GM19193 (cell line): ENCODE data around the gene EID3.

ENCODE experiments used
- POLR2A ChIP-seq: IDR thresholded peaks from 4 replicates; pipeline ENCODE4 v1.6.1; 2011; ENCODE audit not compliant: insufficient read depth, insufficient read length; ENCODE audit errors: extremely low read depth

EID3 gene

DNA sequence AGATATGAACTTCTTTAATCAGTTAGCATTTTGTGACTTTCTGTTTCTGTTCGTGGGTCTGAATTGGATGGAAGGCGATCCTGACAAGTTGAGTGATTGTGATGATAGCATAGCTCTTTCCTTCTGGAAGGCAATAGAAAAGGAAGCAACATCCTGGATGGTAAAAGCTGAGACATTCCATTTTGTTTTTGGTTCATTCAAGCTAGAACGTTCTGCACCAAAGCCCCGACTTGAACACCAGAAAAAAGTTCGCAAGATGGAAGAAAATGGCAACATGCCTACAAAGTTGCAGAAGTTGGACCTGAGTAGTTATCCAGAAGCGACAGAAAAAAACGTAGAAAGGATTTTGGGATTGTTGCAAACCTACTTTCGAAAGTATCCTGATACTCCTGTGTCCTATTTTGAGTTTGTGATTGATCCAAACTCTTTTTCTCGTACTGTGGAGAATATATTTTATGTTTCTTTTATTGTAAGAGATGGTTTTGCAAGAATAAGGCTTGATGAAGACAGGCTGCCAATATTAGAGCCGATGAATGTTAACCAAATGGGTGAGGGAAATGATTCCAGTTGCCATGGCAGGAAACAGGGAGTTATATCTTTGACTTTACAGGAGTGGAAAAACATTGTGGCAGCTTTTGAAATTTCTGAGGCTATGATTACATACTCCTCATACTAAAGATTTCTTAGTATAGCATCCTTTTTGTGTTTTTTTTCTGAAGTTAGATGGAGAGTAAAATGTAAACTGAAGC, 896 bp downstream of the EID3 start:
- TF ChIP-seq POLR2A: no peak

DNA sequence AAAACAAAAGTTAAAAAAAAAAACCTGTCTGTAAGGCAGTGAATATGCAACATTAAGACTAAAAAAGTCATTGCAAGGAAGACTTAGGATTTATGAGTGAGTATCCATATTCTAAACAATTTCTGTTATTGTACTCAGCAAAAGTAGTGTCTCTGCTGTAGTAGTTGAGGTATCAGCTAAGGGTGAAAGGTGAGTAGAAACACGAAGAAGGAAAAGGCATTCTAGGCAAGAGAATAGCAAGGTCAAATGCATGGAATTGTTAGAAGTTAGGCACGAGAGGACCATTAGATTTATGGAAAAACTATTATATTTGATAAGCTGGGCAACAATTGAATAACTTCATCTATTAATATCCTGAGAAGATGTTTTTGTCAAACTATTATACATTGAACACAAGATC, 1.8 kb downstream of the EID3 start:
- no peak for TF ChIP-seq POLR2A

DNA sequence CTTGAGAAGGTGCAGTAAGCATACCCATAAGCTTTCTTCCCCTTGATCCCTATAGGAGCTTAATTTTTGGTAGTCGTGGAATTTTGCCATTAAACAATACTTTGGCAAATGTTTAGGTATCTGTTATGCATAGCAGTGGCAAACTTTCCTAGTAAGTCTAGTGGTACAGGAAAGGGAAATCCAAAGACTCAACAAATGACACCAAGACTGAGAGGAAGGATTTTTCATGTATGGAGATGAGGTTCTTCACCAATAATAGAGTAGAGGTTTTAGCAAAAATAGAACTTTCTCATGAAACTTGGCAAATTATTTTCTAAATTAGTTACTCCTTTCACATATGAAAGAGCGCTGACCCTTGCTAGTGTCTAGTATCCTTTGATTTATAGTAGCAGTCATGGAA, 2.8 kb downstream of the EID3 start:
- TF ChIP-seq POLR2A: no peak

DNA sequence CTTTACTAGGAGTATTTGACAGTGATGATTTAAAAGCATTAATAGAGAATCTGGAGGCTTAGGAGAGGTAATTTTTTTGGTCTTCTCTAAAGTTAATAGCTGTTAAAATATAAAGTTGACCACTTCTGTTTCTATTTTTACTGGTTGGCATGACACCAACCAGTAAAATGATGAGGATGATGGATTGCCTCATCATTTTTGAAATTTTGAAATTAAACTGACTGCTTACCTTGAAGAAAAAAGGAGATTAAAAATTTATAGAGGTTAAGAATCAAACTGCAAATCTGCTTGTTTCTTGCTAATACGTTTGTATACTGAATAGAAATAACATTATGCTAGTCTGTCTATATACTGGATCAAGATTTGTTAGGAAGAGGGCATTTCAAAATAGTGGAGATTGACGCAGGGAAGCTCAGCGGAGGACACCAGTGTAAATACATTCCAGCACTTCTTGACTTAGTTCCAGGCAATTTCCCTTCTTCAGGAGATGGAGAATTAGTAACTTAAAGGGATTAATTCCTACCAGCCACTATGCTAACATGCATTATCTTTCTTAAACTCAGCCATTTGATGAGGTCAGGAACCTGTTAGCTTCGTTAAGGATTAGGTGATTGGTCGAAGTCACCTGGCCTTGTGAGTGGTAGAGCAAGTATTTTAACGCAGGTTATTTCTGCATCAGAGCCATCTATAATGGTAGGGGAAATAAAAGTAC, 3.6 kb downstream of the EID3 start:
- no peak for TF ChIP-seq POLR2A

DNA sequence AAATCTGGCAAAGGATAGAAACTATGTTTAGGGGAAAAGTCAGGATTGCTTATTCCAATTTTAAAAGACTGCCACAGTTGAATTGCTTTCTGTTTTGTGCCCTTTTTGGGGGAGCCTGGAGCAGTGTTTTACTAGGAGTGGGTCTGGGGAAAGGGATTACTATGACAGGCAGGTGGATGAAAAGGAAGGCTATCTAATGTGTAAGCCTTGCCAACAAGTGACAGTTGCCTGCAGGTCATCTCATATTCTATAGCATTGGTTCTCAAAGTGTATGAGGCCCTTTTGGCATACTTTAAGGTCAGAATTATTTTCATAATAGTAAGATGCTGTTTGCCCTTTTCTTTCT, 4.1 kb downstream of the EID3 start:
- no peak for TF ChIP-seq POLR2A

DNA sequence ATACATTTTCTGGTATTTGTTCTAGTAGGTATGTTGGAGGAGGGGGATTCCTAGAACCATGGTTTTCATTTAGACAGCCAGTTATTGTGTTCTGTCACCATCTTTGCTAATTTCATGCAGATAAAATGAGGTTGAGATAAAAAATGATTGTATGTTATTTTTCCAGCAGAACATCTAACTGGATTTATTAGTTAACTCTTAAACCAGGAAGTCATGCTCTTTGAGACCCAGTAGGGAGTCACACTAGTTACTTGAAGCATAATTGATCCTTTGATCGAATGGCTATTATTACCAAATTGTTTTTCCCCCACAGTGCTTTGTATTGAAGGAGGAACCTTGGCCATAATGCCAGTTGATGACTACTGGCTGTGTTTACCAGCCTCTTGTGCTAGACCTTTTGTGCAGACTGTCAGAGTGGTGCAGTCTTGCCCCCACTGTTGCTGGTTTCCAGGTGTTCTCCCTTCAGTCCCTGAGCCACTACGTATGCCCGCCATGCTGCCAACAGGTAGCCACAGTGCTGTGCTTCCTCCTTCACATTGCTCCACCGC, 6.0 kb downstream of the EID3 start:
- no peak for TF ChIP-seq POLR2A

DNA sequence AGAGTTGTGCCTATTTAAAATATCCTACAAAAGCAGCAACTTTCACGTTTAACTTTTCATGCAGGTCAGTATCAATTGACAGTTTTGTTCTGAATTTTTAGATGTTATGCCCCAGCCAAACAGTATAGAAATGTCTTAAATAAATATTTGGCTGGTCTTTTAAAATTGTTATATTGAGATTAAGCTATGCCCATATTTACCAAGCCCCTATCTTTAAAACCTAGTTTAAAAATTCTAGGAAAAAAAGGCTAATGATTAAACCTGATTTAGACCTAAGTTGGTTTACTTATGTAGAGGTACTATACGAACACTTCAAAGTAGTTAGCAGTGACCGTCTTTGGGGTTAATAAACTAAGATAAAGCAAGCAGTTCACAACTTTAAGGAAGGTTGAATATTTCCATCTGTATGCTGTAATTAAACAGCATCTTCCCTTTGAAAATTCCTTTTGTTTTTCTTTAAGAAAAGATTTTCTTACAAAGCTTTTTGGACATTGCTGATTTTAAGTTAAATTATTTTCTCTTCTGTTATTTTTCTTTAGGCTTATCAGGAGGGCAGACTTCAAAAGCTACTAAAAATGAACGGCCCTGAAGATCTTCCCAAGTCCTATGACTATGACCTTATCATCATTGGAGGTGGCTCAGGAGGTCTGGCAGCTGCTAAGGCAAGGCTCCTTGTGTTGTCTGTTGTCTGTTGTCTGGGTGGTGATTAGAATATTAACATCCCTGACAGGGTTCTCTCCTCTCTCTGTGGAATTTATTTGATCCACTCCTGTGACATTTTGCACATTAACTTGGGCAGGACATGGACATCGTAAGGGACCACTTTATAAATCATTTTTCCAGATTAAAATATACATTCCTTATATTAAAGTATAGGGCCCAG, 7.5 kb downstream of the EID3 start:
- no peak for TF ChIP-seq POLR2A

DNA sequence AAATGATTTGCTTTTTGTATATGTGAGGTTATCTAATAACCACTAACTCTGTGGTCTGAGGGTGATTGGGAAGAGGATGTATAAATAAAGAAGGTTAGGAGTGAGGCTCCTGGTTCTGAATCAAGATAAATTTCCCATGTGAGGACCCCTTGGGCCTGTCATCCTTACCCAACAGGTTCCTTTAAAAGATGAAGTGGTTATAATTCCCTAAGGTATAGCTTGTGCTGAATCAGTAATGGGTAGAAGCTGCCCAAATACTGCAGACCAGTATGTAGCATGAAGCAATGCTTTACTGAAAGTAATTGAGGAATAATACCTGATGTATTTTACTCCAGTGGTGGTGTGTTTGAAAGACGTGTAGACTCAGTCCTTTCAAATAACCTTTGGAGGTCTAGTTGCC, 8.7 kb downstream of the EID3 start:
- no peak for TF ChIP-seq POLR2A

DNA sequence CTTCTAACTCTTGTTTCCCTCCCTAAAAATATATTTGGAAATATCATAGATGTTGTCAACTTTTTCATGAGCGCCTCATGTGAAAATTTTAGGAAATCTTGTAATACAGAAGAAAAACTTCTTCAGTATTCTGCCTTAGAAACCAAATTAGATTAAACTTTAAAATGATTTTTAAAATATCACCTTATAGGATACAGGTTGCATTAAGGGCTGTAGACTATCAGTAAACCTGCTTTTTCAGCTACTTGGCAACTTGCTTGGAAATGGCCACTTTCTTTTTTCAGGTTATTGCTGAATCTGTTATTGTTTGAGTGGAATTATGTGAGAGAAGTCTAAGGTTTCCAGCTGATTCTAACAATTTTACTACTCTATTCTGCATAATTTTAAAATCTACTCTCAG, 9.1 kb downstream of the EID3 start:
- TF ChIP-seq POLR2A: no peak

DNA sequence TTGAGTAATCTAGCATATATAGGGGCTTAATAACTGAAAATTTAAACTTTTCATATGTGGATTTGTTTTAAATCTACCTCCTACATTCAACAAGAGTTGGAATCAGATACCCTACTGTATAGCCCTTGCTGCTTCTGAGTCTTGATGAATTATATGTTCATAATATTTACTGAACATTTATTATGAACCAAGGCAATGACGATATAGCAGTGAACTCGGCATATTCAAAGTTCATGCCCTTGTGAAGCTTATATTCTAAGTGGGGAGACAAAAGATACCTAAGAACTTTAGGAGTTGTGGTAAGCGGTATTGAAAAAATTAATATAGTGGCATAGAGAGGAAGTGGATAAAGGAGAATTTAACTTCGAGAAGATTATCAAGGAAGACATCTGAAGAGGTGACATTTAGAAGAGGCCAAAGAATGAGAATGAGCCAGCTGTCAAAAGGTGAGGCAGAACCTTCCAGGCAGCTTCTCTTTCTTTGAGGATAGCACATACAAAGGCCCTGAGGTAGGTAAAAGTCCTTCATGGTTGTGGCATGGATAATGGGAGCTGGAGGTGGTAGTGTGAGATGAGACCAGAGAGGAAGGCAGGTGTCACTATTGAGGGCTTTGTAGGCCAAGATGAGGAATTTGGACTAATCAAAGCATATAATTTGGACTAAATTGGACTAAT, 10.2 kb downstream of the EID3 start:
- TF ChIP-seq POLR2A: no peak

DNA sequence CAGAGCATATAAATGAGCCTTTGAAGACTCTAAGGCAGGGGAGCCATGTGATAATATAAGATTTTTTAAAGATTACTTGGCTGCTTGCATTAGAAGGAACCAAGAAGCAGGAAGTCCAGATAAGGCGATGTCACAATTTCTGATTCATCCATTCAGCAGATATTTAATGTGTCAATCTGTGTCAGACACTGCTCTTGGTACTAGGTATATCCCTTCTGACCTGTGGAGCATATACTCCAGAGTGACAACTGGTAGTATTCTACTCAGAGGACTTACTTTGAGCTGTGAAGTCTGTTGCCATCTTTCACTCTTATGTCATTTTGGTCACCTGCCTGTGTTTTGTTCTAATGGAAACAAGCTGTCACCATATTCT, 10.7 kb downstream of the EID3 start:
- no peak for TF ChIP-seq POLR2A

DNA sequence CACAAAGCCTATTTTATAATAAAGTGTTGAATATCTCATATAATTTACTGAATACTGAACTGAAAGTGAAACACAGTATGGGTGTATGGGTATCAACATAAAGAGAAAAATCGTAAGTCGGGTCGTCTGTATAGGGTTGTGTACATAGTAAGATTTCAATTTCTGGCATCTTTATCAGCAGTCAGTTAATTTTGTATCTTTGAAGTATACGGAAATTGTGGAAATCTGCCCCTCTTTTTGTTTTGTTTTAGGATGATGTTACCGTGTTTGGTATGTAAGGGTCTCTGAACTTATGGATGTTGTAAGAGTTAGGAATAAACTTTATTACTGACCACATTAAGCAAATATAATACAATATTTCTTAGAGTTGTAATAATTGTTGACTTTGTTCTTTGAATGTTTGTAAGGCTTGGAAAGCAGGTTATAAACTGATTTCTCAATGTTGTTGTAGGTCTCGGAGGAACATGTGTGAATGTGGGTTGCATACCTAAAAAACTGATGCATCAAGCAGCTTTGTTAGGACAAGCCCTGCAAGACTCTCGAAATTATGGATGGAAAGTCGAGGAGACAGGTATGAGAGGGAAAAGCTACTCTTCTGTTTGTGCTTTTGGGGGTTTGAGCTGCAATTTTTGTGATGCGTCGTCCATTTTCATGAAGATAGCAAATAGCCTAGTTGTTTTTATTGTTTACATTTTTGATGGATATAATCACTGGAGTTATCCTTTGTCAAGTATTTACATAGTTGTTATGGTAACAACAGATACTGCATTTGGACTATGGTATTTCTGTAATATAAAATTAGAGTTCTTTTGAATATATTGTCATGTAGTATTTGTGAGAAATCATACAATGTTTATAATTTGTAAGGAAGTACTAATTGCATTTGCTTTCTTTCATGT, 12.0 kb downstream of the EID3 start:
- TF ChIP-seq POLR2A: no peak

DNA sequence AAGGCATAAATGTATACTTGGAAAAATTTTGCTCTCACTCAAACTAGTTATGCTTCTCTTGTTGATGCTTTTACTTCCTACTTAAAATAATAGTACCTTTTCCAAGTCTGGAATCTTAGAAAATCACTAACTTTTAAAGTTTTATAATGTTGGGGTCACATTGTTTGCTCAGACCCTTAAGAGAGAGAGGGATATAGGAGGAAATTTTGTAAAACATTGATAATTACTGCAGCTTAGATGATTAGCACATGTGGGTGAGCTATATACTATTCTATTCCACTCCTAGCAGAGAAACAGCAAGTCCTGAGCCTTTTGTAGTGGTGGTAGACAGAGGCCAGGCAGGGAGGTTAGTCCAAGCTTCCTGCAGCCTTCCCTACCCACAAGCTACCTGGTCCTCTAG, 13.4 kb downstream of the EID3 start:
- TF ChIP-seq POLR2A: no peak

DNA sequence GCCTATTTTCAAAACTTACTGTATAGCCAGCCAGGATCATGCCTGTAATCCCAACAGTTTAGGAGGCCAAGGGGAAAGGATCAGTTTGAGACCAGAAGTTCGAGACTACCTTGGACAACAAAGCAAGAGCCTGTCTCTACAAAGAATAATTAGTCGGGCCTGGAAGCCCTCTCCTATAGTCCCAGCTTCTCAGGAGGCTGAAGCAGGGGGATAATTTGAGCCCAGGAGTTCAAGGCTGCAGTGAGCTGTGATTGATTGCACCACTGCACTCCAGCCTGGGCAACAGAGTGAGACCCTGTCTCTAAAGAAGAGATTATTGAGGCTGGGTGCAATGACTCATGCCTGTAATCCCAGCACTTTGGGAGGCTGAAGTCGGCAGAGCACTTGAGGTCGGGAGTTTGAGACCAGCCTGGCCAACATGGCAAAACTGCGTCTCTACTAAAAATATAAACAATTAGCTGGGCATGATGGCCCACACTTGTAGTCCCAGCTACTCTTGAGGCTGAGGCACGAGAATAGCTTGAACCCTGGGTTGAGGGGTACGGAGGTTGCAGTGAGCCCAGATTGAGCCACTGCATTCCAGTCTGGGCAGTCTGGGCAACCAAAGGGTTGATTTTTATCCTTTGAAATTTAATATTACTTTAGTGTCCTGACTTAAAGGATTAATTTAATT, 14.1 kb downstream of the EID3 start:
- TF ChIP-seq POLR2A: no peak

DNA sequence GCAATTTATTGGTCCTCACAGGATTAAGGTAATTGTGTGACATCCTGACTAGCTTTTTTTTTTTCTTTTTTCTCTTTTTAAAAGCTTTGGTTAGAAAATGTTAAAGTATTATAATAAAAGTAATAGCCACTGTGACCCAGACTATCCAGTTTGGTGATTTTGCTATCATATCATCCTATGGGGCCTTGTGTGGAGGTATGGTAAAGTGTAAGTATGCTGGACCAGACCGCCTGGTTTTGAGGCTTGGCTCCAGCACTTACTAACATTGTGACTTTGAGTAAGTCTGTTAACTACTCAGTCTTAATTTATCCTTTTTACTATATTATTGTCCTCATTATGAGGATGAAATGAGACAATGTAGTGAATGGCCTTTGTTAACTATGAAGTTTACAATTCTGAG, 15.5 kb downstream of the EID3 start:
- no peak for TF ChIP-seq POLR2A
